DOHH2 (cell line): ENCODE results near the gene DNAI1.

Experiments used
- H3F3A ChIP-seq: fragments of 200-600 bp; sonication (generic), shearing (Covaris generic); 2 replicates; pipeline ENCODE4 v1.6.0; 2016; ENCODE audit warnings: antibody characterized with exemption, mild to moderate bottlenecking; ENCODE audit not compliant: control insufficient read depth, insufficient read depth
- H3K27ac ChIP-seq: fragments of 200-600 bp; sonication (generic); 2 replicates; pipeline ENCODE4 v1.5.1; 2014; ENCODE audit warnings: low read depth, mild to moderate bottlenecking, low read length, moderate library complexity
- H3K27me3 ChIP-seq: fragments of 200-600 bp; sonication (generic); 2 replicates; pipeline ENCODE4 v1.6.1; 2014; ENCODE audit warnings: mild to moderate bottlenecking, low read length, mixed read lengths; ENCODE audit not compliant: control insufficient read depth
- H3K36me3 ChIP-seq: fragments of 200-600 bp; sonication (generic); 2 replicates; pipeline ENCODE4 v1.6.1; 2014; ENCODE audit warnings: mild to moderate bottlenecking, low read length, moderate library complexity, mixed read lengths; ENCODE audit not compliant: control insufficient read depth
- H3K4me1 ChIP-seq: fragments of 200-600 bp; sonication (generic); 2 replicates; pipeline ENCODE4 v1.6.1; 2014; ENCODE audit warnings: mild to moderate bottlenecking, low read length, mixed read lengths; ENCODE audit not compliant: control insufficient read depth
- H3K4me2 ChIP-seq: fragments of 200-600 bp; sonication (generic); 2 replicates; pipeline ENCODE4 v1.6.0; 2014; ENCODE audit warnings: mild to moderate bottlenecking, low read length, moderate library complexity
- H3K4me3 ChIP-seq: fragments of 200-600 bp; sonication (generic); 2 replicates; pipeline ENCODE4 v1.5.1; 2014; ENCODE audit warnings: mild to moderate bottlenecking, low read length, mixed read lengths
- H3K79me2 ChIP-seq: fragments of 200-600 bp; sonication (generic); 2 replicates; pipeline ENCODE4 v1.6.1; 2014; ENCODE audit warnings: mild to moderate bottlenecking, low read length, mixed read lengths; ENCODE audit not compliant: control insufficient read depth
- H3K9me2 ChIP-seq: fragments of 200-600 bp; sonication (generic); replicated peaks from 2 replicates; pipeline ENCODE4 v1.6.1; 2014; ENCODE audit warnings: mild to moderate bottlenecking, low read length, mixed read lengths; ENCODE audit not compliant: control insufficient read depth
- H3K9me3 ChIP-seq: fragments of 200-600 bp; sonication (generic); 2 replicates; pipeline ENCODE4 v1.6.1; 2014; ENCODE audit warnings: antibody characterized with exemption, low read length, mixed read lengths; ENCODE audit not compliant: control insufficient read depth, insufficient read depth
- H4K20me1 ChIP-seq: fragments of 200-600 bp; sonication (generic); 2 replicates; pipeline ENCODE4 v1.6.0; 2014; ENCODE audit warnings: low read depth, mild to moderate bottlenecking, antibody characterized with exemption, low read length, moderate library complexity; ENCODE audit not compliant: control insufficient read depth, insufficient read depth
- EZH2phosphoT487 ChIP-seq: fragments of 200-600 bp; sonication (generic); IDR thresholded peaks from 2 replicates; pipeline ENCODE4 v1.6.1; 2017; ENCODE audit warnings: borderline replicate concordance, mild to moderate bottlenecking, antibody characterized with exemption, low read length, moderate library complexity, mixed read lengths
- TF ChIP-seq, protein P1 (sequence below): fragments of 200-600 bp; sonication (generic); IDR thresholded peaks from one replicate; pipeline ENCODE4 v1.5.1; 2014; ENCODE audit warnings: antibody characterized with exemption, mild to moderate bottlenecking, low read depth, low read length; ENCODE audit not compliant: poor library complexity, severe bottlenecking

The DNAI1 gene

GRCh38 chr9:34502471-34502870 is 43.9 kb downstream of the DNAI1 start:
- TF ChIP-seq, protein P1, sequence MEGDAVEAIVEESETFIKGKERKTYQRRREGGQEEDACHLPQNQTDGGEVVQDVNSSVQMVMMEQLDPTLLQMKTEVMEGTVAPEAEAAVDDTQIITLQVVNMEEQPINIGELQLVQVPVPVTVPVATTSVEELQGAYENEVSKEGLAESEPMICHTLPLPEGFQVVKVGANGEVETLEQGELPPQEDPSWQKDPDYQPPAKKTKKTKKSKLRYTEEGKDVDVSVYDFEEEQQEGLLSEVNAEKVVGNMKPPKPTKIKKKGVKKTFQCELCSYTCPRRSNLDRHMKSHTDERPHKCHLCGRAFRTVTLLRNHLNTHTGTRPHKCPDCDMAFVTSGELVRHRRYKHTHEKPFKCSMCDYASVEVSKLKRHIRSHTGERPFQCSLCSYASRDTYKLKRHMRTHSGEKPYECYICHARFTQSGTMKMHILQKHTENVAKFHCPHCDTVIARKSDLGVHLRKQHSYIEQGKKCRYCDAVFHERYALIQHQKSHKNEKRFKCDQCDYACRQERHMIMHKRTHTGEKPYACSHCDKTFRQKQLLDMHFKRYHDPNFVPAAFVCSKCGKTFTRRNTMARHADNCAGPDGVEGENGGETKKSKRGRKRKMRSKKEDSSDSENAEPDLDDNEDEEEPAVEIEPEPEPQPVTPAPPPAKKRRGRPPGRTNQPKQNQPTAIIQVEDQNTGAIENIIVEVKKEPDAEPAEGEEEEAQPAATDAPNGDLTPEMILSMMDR: no peak
- Histone ChIP-seq H4K20me1 (no peaks in the 10 kb centered on the region), H3K4me2 (no peak overlapping the region), H3K4me1 (no peaks in the 10 kb centered on the region), H3K79me2 (no peaks in the 10 kb centered on the region), H3K9me3 (no peaks in the 10 kb centered on the region), H3K4me3 (no peak overlapping the region), H3K27me3 (peaks cover 2% of the 10 kb centered on the region; the same call in 1 of the 2 replicates), H3F3A (no peaks in the 10 kb centered on the region), H3K9me2 (no peaks in the 10 kb centered on the region), H3K27ac (no peak overlapping the region), H3K36me3 (no peaks in the 10 kb centered on the region)

- no peak for TF ChIP-seq EZH2phosphoT487
- TF ChIP-seq, protein P1: no peak
- Histone ChIP-seq H3K9me2 (no peaks in the 10 kb centered on the region), H3K36me3 (no peaks in the 10 kb centered on the region)
Measured at GRCh38 chr9:34502891-34503290, 44.3 kb downstream of the DNAI1 start.

GRCh38 chr9:34503406-34503805 is 44.8 kb downstream of the DNAI1 start:
- H3K4me3 ChIP-seq: no peak overlapping the region
- no peak for TF ChIP-seq EZH2phosphoT487
- TF ChIP-seq, protein P1: no peak
- no peaks in the 10 kb centered on the region for H3K9me2 ChIP-seq
- H3K36me3 ChIP-seq: no peaks in the 10 kb centered on the region
- no peak overlapping the region for H3K4me2 ChIP-seq
- no peaks in the 10 kb centered on the region for H3K79me2 ChIP-seq
- H3K27ac ChIP-seq: no peak overlapping the region
- H3K27me3 ChIP-seq: peaks cover 2% of the 10 kb centered on the region; the same call in 1 of the 2 replicates
- no peaks in the 10 kb centered on the region for H4K20me1 ChIP-seq
- H3K9me3 ChIP-seq: no peaks in the 10 kb centered on the region
- H3K4me1 ChIP-seq: no peaks in the 10 kb centered on the region
- H3F3A ChIP-seq: no peaks in the 10 kb centered on the region

More at GRCh38 chr9:34502891-34503290, 44.3 kb downstream of the DNAI1 start:
- Histone ChIP-seq H3K9me3 (no peaks in the 10 kb centered on the region), H3K79me2 (no peaks in the 10 kb centered on the region), H3K27ac (no peak overlapping the region), H4K20me1 (no peaks in the 10 kb centered on the region), H3K4me3 (no peak overlapping the region), H3K4me1 (no peaks in the 10 kb centered on the region), H3K4me2 (no peak overlapping the region), H3K27me3 (peaks cover 2% of the 10 kb centered on the region; the same call in 1 of the 2 replicates), H3F3A (no peaks in the 10 kb centered on the region)
